Stimulated activated CD8-positive, alpha-beta memory T cell treated with anti-CD3 and anti-CD28 coated beads, Interleukin-7, amount 100 ng/mL, for 24 hours (primary cell): Measurements from ENCODE around the gene HORMAD1.
"Not testable (repeated sequence)": the region's sequence is repeated elsewhere in the genome, so short reads cannot be mapped to it uniquely, and the experiment has no call there.

Experiments
- DNase-seq: peaks from one replicate; pipeline ENCODE4 v3.0.0-alpha.2; 2020; ENCODE audit warnings: low read depth

The HORMAD1 gene

GRCh38 chr1:150696995-150697927 is 23.4 kb downstream of the HORMAD1 start, which contains the start of gene GOLPH3L:
Gene GOLPH3L (minus strand): TSS chr1:150697154. CDS start chr1:150694838, 2,316 bp downstream.
- peak; percentile 69 for DNase-seq

GRCh38 chr1:150696590-150696989 is 24.1 kb downstream of the HORMAD1 start:
- no peak for DNase-seq

- DNase-seq = no peak
Observed at GRCh38 chr1:150696162-150696561, 24.5 kb downstream of the HORMAD1 start.

- DNase-seq = no peak
Observed at GRCh38 chr1:150695561-150695960, 25.1 kb downstream of the HORMAD1 start.

GRCh38 chr1:150692720-150693119 is 28.0 kb downstream of the HORMAD1 start:
- DNase-seq = no peak

GRCh38 chr1:150688763-150689162 is 31.9 kb downstream of the HORMAD1 start:
- no peak for DNase-seq

GRCh38 chr1:150686275-150686674 is 34.4 kb downstream of the HORMAD1 start:
- no peak for DNase-seq

- no peak for DNase-seq
Observed at GRCh38 chr1:150683914-150684313, 36.8 kb downstream of the HORMAD1 start.

GRCh38 chr1:150678988-150679387 is 41.7 kb downstream of the HORMAD1 start:
- no peak for DNase-seq

GRCh38 chr1:150674881-150675280 is 45.8 kb downstream of the HORMAD1 start:
- DNase-seq = no peak

- DNase-seq = no peak
Observed at GRCh38 chr1:150663321-150663720, 57.4 kb downstream of the HORMAD1 start.

GRCh38 chr1:150662811-150663210 is 57.9 kb downstream of the HORMAD1 start:
- no peak for DNase-seq

GRCh38 chr1:150661156-150661555 is 59.5 kb downstream of the HORMAD1 start:
- DNase-seq = no peak

GRCh38 chr1:150660584-150660983 is 60.1 kb downstream of the HORMAD1 start:
- DNase-seq = no peak

- DNase-seq = not testable (repeated sequence)
Observed at GRCh38 chr1:150657064-150657463, 63.6 kb downstream of the HORMAD1 start.

- DNase-seq = not testable (repeated sequence)
Observed at GRCh38 chr1:150654635-150655034, 66.1 kb downstream of the HORMAD1 start.

GRCh38 chr1:150650193-150650592 is 70.5 kb downstream of the HORMAD1 start:
- no peak for DNase-seq

GRCh38 chr1:150649441-150650075 is 71.1 kb downstream of the HORMAD1 start:
- DNase-seq = no peak
